Measurements from ENCODE around the gene NDUFS3. TPM values are rescaled to one million over a fixed set of nuclear protein-coding genes. Genes with fewer than 3 reads are reported as not detected.
A peak's percentile ranks its signal among the peaks of the same experiment; 100 is the strongest.

NDUFS3 gene
- polyA plus RNA-seq, 1 donor (not counting 4 experiments of a cell fraction or from before 2014, with no cell fraction given) = 119 TPM

GRCh38 chr11:47566149-47566698, 12.7 kb upstream of the NDUFS3 start:
- Histone ChIP-seq H3K36me3 (ENCODE audit: control insufficient read depth in 2 of 2, extremely low read depth in 1 of 2, insufficient read depth in 2 of 2, low read length in 2 of 2) (peaks cover 2 to 7% of the 10 kb centered on the region in 2 experiments), H2AFZ (ENCODE audit: control insufficient read depth, low read length) (peak overlapping the region; percentile 88), H4K20me1 (ENCODE audit: control insufficient read depth, extremely low read depth, insufficient read depth, low read length) (peaks cover 4% of the 10 kb centered on the region), H3K9me3 (ENCODE audit: control insufficient read depth, low read depth, low read length) (no peaks in the 10 kb centered on the region), H3K4me2 (ENCODE audit: control insufficient read depth, extremely low read depth, insufficient read depth, low read depth, low read length) (peak overlapping the region; percentile 89), H3K9me1 (ENCODE audit: control insufficient read depth, extremely low read depth, insufficient read depth, low read length) (no peaks in the 10 kb centered on the region), H3K4me1 (ENCODE audit: control insufficient read depth, extremely low read depth, insufficient read depth, low read length) (peaks cover 15% of the 10 kb centered on the region), H3K4me3 (ENCODE audit: control insufficient read depth in 2 of 3, extremely low read depth in 1 of 3, insufficient read depth in 2 of 3, low read depth in 1 of 3, low read length in 3 of 3) (peak overlapping the region; percentile 91 to 95 (median 93)), H3K9ac (ENCODE audit: control insufficient read depth, extremely low read depth, insufficient read depth, low read length) (peak overlapping the region; percentile 94), H3K27me3 (ENCODE audit: control insufficient read depth, extremely low read depth, insufficient read depth, low read length) (no peaks in the 10 kb centered on the region), H3K27ac (ENCODE audit: control insufficient read depth, insufficient read depth, low read length) (peak overlapping the region; percentile 87), H3K79me2 (ENCODE audit: control insufficient read depth, insufficient read depth, low read length) (peaks cover 58% of the 10 kb centered on the region)
- DNase-seq (ENCODE audit: low read depth, low spot score) (no peak), FAIRE-seq (no peak)
- dilution Hi-C loops (cut with MboI; ENCODE audit: extremely low pct_ligation_motif_present, low sequenced_read_pairs) = no loop called here
- TF ChIP-seq CTCF (optimal IDR thresholded peaks at IDR 0.05 in 1 of 3, IDR thresholded peaks at IDR 0.05 in 1 of 3, conservative IDR thresholded peaks at IDR 0.05 in 1 of 3; ENCODE audit: extremely low read depth in 1 of 3, insufficient read depth in 2 of 3, low read length in 3 of 3) (no peak), EZH2 (IDR thresholded peaks at IDR 0.05; ENCODE audit: low read length) (no peak)

- dilution Hi-C loops (cut with MboI; ENCODE audit: extremely low pct_ligation_motif_present, low sequenced_read_pairs) = no loop called here
- FAIRE-seq = no peak
- peaks cover 9% of the 10 kb centered on the region for H4K20me1 ChIP-seq (ENCODE audit: control insufficient read depth, extremely low read depth, insufficient read depth, low read length)
- H3K9ac ChIP-seq (ENCODE audit: control insufficient read depth, extremely low read depth, insufficient read depth, low read length) = no peak overlapping the region
- H3K4me1 ChIP-seq (ENCODE audit: control insufficient read depth, extremely low read depth, insufficient read depth, low read length) = peaks cover 39% of the 10 kb centered on the region
- H3K4me3 ChIP-seq (ENCODE audit: control insufficient read depth in 2 of 3, extremely low read depth in 1 of 3, insufficient read depth in 2 of 3, low read depth in 1 of 3, low read length in 3 of 3) = no peak overlapping the region
- no peak overlapping the region for H3K27ac ChIP-seq (ENCODE audit: control insufficient read depth, insufficient read depth, low read length)
- no peak overlapping the region for H2AFZ ChIP-seq (ENCODE audit: control insufficient read depth, low read length)
- H3K9me3 ChIP-seq (ENCODE audit: control insufficient read depth, low read depth, low read length) = no peaks in the 10 kb centered on the region
- peaks cover 3% of the 10 kb centered on the region for H3K9me1 ChIP-seq (ENCODE audit: control insufficient read depth, extremely low read depth, insufficient read depth, low read length)
- H3K36me3 ChIP-seq (ENCODE audit: control insufficient read depth in 2 of 2, extremely low read depth in 1 of 2, insufficient read depth in 2 of 2, low read length in 2 of 2) = peaks cover 5 to 25% of the 10 kb centered on the region in 2 experiments
- DNase-seq (ENCODE audit: low read depth, low spot score) = no peak
- no peak for TF ChIP-seq EZH2 (IDR thresholded peaks at IDR 0.05; ENCODE audit: low read length)
- no peak for TF ChIP-seq CTCF (optimal IDR thresholded peaks at IDR 0.05 in 1 of 3, IDR thresholded peaks at IDR 0.05 in 1 of 3, conservative IDR thresholded peaks at IDR 0.05 in 1 of 3; ENCODE audit: extremely low read depth in 1 of 3, insufficient read depth in 2 of 3, low read length in 3 of 3)
- no peak overlapping the region for H3K4me2 ChIP-seq (ENCODE audit: control insufficient read depth, extremely low read depth, insufficient read depth, low read depth, low read length)
- peaks cover 70% of the 10 kb centered on the region for H3K79me2 ChIP-seq (ENCODE audit: control insufficient read depth, insufficient read depth, low read length)
- H3K27me3 ChIP-seq (ENCODE audit: control insufficient read depth, extremely low read depth, insufficient read depth, low read length) = no peaks in the 10 kb centered on the region
These were observed 9.2 kb upstream of the NDUFS3 start for GRCh38 chr11:47569646-47570045.
